Measurements from ENCODE around the gene PTBP2.

PTBP2 gene

GRCh38 chr1:96710708-96711477 lies 10.7 kb upstream of the PTBP2 start:
- H3K9me3 ChIP-seq (ENCODE audit: control insufficient read depth, insufficient read depth, low read length) = no peaks in the 10 kb centered on the region
- no peaks in the 10 kb centered on the region for H3K36me3 ChIP-seq (ENCODE audit: control insufficient read depth, insufficient read depth, low read length)
- no peaks in the 10 kb centered on the region for H3K27me3 ChIP-seq (ENCODE audit: control insufficient read depth, insufficient read depth, low read length)
- H3K9ac ChIP-seq (ENCODE audit: low read depth, low read length) = no peak overlapping the region
- H3K4me1 ChIP-seq (ENCODE audit: control insufficient read depth, insufficient read depth, low read length) = peaks cover 7% of the 10 kb centered on the region
- no peak overlapping the region for H3K4me3 ChIP-seq (ENCODE audit: low read depth, low read length)

DNA sequence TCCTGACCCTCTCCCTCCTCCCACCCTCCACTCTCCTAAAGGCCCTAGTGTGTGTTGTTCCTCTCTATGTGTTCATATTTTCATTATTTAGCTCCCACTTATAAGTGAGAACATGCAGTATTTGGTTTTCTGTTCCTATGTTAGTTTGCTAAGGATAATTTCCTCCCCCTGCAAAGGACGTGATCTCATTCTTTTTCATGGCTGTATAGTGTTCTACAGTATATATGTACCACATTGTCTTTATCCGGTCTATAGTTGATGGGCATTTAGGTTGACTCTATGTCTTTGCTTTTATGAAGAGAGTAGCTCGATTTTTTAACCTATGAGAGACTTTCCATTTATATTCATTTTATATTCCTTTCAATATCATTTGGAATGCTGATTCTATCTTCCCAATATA lies 7.9 kb upstream of the PTBP2 start:
- Histone ChIP-seq H3K36me3 (ENCODE audit: control insufficient read depth, insufficient read depth, low read length) (no peaks in the 10 kb centered on the region), H3K27me3 (ENCODE audit: control insufficient read depth, insufficient read depth, low read length) (no peaks in the 10 kb centered on the region), H3K4me1 (ENCODE audit: control insufficient read depth, insufficient read depth, low read length) (peaks cover 12% of the 10 kb centered on the region), H3K9ac (ENCODE audit: low read depth, low read length) (no peak overlapping the region), H3K9me3 (ENCODE audit: control insufficient read depth, insufficient read depth, low read length) (no peaks in the 10 kb centered on the region), H3K4me3 (ENCODE audit: low read depth, low read length) (no peak overlapping the region)

DNA sequence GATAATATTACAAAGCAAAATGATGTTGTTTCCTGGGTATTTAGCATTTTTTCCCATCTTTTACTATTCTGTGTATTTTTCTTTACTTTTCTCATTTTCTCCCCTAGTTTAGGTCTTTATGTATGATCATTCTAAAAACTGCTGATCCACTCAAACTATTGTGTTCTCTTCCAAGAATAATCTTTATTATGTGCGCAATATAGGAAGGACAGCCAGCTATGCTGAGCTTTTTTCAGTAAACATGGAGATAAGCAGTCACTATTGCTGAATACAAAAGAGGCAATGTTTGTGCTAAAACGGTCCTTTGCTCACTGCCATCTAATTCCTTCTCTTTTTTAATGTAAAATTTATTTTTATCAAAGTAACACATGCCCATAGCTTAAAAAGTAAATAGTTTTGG lies 6.7 kb upstream of the PTBP2 start:
- Histone ChIP-seq H3K4me1 (ENCODE audit: control insufficient read depth, insufficient read depth, low read length) (peaks cover 12% of the 10 kb centered on the region), H3K36me3 (ENCODE audit: control insufficient read depth, insufficient read depth, low read length) (no peaks in the 10 kb centered on the region), H3K27me3 (ENCODE audit: control insufficient read depth, insufficient read depth, low read length) (no peaks in the 10 kb centered on the region), H3K9me3 (ENCODE audit: control insufficient read depth, insufficient read depth, low read length) (no peaks in the 10 kb centered on the region), H3K4me3 (ENCODE audit: low read depth, low read length) (no peak overlapping the region), H3K9ac (ENCODE audit: low read depth, low read length) (no peak overlapping the region)

DNA sequence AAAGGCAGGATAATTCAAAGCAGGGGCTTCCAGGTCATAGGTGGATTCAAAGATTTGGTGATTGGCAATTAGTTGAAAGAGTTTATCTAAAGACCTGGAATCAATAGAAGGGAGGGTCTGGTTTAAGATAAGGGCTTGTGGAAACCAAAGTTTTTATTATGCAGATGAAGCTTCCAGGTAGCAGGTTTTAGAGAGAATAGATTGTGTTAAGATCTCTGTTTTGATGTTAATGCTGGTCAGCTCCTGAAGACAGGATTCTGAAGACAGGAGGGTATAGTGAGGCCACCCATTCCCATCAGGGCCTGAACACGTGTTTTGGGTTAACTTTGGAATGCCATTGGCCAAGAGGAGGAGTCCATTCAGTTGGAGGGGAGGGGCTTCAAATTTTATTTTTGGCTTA lies 6.1 kb upstream of the PTBP2 start:
- Histone ChIP-seq H3K4me1 (ENCODE audit: control insufficient read depth, insufficient read depth, low read length) (peaks cover 13% of the 10 kb centered on the region), H3K9ac (ENCODE audit: low read depth, low read length) (no peak overlapping the region), H3K27me3 (ENCODE audit: control insufficient read depth, insufficient read depth, low read length) (no peaks in the 10 kb centered on the region), H3K4me3 (ENCODE audit: low read depth, low read length) (no peak overlapping the region), H3K36me3 (ENCODE audit: control insufficient read depth, insufficient read depth, low read length) (no peaks in the 10 kb centered on the region), H3K9me3 (ENCODE audit: control insufficient read depth, insufficient read depth, low read length) (no peaks in the 10 kb centered on the region)

DNA sequence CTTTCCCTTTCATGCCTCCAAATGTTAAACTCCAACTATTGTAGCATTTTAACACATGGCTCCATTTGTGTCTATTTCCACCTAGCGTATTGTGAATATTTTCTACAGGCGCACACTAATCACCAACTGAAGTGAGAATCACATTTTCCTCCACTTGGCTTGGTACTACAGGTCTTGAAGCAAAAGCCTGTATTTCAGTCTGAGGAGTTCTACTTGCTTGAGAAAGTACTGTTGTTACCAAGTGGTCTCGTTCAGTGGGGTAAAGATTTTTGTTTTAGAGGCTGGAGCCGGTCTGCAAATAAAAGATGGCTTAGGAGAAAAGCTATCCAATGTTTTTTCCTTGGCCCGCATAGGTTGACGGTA lies 550 bp upstream of the PTBP2 start:
- H3K4me3 ChIP-seq (ENCODE audit: low read depth, low read length) = peak overlapping the region; percentile 94
- H3K9me3 ChIP-seq (ENCODE audit: control insufficient read depth, insufficient read depth, low read length) = no peaks in the 10 kb centered on the region
- H3K27me3 ChIP-seq (ENCODE audit: control insufficient read depth, insufficient read depth, low read length) = no peaks in the 10 kb centered on the region
- H3K36me3 ChIP-seq (ENCODE audit: control insufficient read depth, insufficient read depth, low read length) = peaks cover 3% of the 10 kb centered on the region
- H3K4me1 ChIP-seq (ENCODE audit: control insufficient read depth, insufficient read depth, low read length) = peaks cover 8% of the 10 kb centered on the region
- H3K9ac ChIP-seq (ENCODE audit: low read depth, low read length) = peak overlapping the region; percentile 51

DNA sequence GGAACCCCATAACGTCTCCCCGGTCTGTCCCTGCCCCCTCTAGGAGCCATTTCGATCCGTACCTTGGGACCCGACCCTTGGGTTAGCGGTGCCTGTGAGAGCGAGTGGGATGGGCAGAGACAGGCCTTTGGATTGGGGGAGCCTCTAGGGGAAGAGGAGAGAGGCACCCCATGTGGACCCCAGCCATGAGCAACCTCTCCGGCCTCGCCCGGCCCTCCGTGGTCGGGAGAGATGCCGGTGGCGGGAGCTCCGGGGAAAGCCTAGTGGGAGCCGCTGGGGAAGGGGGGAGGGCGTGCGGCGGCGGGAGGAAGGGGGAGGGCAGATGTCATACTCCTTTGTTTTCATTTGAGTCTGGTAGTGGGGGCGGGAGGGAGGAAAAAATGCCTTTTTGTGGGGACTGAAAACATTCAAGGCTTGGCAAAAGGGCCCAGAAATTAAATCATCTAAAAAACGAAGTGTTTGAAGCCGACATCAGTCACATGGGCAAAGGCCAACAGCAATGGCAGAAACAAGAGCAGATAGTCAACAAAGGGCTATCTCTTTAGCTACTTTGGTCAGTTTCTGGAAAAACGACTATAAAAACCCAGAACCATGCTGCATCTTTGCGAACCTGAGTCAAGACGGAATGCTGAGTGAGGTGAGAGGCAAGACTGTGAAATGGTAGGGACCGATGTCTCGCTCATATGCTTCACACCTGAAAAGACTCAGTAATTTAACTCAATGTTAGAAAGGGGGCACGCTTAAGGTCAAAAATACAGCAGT lies 758 bp downstream of the PTBP2 start:
- Histone ChIP-seq H3K27me3 (ENCODE audit: control insufficient read depth, insufficient read depth, low read length) (no peaks in the 10 kb centered on the region), H3K4me1 (ENCODE audit: control insufficient read depth, insufficient read depth, low read length) (peaks cover 5% of the 10 kb centered on the region), H3K9ac (ENCODE audit: low read depth, low read length) (peak overlapping the region; percentile 98), H3K36me3 (ENCODE audit: control insufficient read depth, insufficient read depth, low read length) (peaks cover 3% of the 10 kb centered on the region), H3K9me3 (ENCODE audit: control insufficient read depth, insufficient read depth, low read length) (no peaks in the 10 kb centered on the region), H3K4me3 (ENCODE audit: low read depth, low read length) (peak overlapping the region; percentile 94)

- H3K4me1 ChIP-seq (ENCODE audit: control insufficient read depth, insufficient read depth, low read length) = peaks cover 5% of the 10 kb centered on the region
- peak overlapping the region; percentile 94 for H3K4me3 ChIP-seq (ENCODE audit: low read depth, low read length)
- H3K9ac ChIP-seq (ENCODE audit: low read depth, low read length) = peak overlapping the region; percentile 28
- H3K36me3 ChIP-seq (ENCODE audit: control insufficient read depth, insufficient read depth, low read length) = peaks cover 3% of the 10 kb centered on the region
- H3K9me3 ChIP-seq (ENCODE audit: control insufficient read depth, insufficient read depth, low read length) = no peaks in the 10 kb centered on the region
- no peaks in the 10 kb centered on the region for H3K27me3 ChIP-seq (ENCODE audit: control insufficient read depth, insufficient read depth, low read length)
Observed at GRCh38 chr1:96722958-96723357, 1.4 kb downstream of the PTBP2 start.

DNA sequence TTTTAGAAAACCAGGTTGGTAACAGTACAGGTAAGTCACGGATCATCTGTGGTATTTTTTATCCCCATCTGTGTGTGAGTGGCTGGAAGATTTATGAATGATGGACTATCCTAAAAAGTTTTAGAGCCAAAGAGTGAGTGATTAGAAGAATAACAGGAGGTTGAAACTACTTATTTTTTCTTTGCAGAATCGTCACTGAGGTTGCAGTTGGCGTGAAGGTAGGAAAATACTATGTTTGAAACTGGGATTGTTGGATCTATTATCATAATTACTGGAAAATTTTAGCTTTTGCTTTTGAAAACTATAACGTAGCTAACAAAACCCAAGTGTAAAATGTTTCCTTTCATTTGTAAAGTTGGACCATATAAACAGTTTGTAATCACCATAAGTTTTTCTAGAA lies 1.8 kb downstream of the PTBP2 start:
- Histone ChIP-seq H3K4me3 (ENCODE audit: low read depth, low read length) (peak overlapping the region; percentile 94), H3K9ac (ENCODE audit: low read depth, low read length) (no peak overlapping the region), H3K9me3 (ENCODE audit: control insufficient read depth, insufficient read depth, low read length) (no peaks in the 10 kb centered on the region), H3K4me1 (ENCODE audit: control insufficient read depth, insufficient read depth, low read length) (peaks cover 5% of the 10 kb centered on the region), H3K27me3 (ENCODE audit: control insufficient read depth, insufficient read depth, low read length) (no peaks in the 10 kb centered on the region), H3K36me3 (ENCODE audit: control insufficient read depth, insufficient read depth, low read length) (peaks cover 3% of the 10 kb centered on the region)

DNA sequence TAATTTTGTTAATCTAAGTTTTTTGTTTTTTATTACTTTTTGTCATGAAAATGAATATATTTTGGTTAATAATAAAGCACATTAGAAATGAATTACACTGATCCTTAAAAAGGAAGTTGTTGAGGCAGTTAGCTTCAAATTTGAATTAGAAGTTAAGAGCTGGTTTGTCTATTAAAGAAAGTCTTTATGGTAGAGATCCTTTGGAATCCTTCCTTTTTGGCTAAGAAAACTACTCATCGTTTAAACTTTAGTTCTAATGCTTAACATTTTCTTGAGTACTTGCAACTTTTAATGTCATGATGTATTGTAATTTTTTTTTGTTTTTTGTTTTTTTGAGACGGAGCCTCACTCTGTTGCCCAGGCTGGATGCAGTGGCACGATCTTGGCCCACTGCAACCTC lies 2.4 kb downstream of the PTBP2 start:
- peaks cover 3% of the 10 kb centered on the region for H3K36me3 ChIP-seq (ENCODE audit: control insufficient read depth, insufficient read depth, low read length)
- H3K9ac ChIP-seq (ENCODE audit: low read depth, low read length) = no peak overlapping the region
- no peaks in the 10 kb centered on the region for H3K27me3 ChIP-seq (ENCODE audit: control insufficient read depth, insufficient read depth, low read length)
- H3K9me3 ChIP-seq (ENCODE audit: control insufficient read depth, insufficient read depth, low read length) = no peaks in the 10 kb centered on the region
- H3K4me3 ChIP-seq (ENCODE audit: low read depth, low read length) = peak overlapping the region; percentile 94
- H3K4me1 ChIP-seq (ENCODE audit: control insufficient read depth, insufficient read depth, low read length) = peaks cover 5% of the 10 kb centered on the region

GRCh38 chr1:96727860-96728259 lies 6.3 kb downstream of the PTBP2 start:
- H3K9ac ChIP-seq (ENCODE audit: low read depth, low read length) = no peak overlapping the region
- no peaks in the 10 kb centered on the region for H3K27me3 ChIP-seq (ENCODE audit: control insufficient read depth, insufficient read depth, low read length)
- peaks cover 4% of the 10 kb centered on the region for H3K4me1 ChIP-seq (ENCODE audit: control insufficient read depth, insufficient read depth, low read length)
- no peak overlapping the region for H3K4me3 ChIP-seq (ENCODE audit: low read depth, low read length)
- no peaks in the 10 kb centered on the region for H3K9me3 ChIP-seq (ENCODE audit: control insufficient read depth, insufficient read depth, low read length)
- H3K36me3 ChIP-seq (ENCODE audit: control insufficient read depth, insufficient read depth, low read length) = peaks cover 3% of the 10 kb centered on the region

GRCh38 chr1:96730574-96731298 lies 9.2 kb downstream of the PTBP2 start:
- Histone ChIP-seq H3K36me3 (ENCODE audit: control insufficient read depth, insufficient read depth, low read length) (peaks cover 5% of the 10 kb centered on the region), H3K4me3 (ENCODE audit: low read depth, low read length) (no peak overlapping the region), H3K27me3 (ENCODE audit: control insufficient read depth, insufficient read depth, low read length) (no peaks in the 10 kb centered on the region), H3K9me3 (ENCODE audit: control insufficient read depth, insufficient read depth, low read length) (no peaks in the 10 kb centered on the region), H3K4me1 (ENCODE audit: control insufficient read depth, insufficient read depth, low read length) (peaks cover 4% of the 10 kb centered on the region), H3K9ac (ENCODE audit: low read depth, low read length) (no peak overlapping the region)

Data from iPS-15b (cell line).